HEK293T (cell line): ENCODE results near the gene UBE2R2.
A peak's percentile ranks its signal among the peaks of the same experiment; 100 is the strongest.

Source experiments
- CTCF ChIA-PET: fragments of 350-600 bp; formaldehyde crosslinking; extraction: SDS; loops from one replicate; lab custom pipeline; 2021; ENCODE audit warnings: antibody characterized with exemption, inconsistent platforms; lab: Yijun Ruan, JAX
- POLR2A ChIA-PET: fragments of 350-600 bp; formaldehyde crosslinking; extraction: SDS; loops from one replicate; lab custom pipeline; 2020; ENCODE audit warnings: antibody characterized with exemption, inconsistent platforms; lab: Yijun Ruan, JAX
- DNase-seq: peaks from one replicate; pipeline ENCODE4 v3.0.0; 2012; ENCODE audit warnings: mixed read lengths; ENCODE audit errors: extremely low spot score
- ARNT ChIP-seq: fragments of 450-650 bp; IDR thresholded peaks from 2 replicates; pipeline ENCODE4 v1.6.1; 2017; ENCODE audit warnings: mild to moderate bottlenecking
- BHLHE40 ChIP-seq: fragments of 450-650 bp; IDR thresholded peaks from 2 replicates; pipeline ENCODE4 v1.6.1; 2016; ENCODE audit warnings: mild to moderate bottlenecking, moderate library complexity, borderline replicate concordance
- CTBP1 ChIP-seq: fragments of 450-650 bp; IDR thresholded peaks from 2 replicates; pipeline ENCODE4 v1.6.1; 2016; ENCODE audit warnings: borderline replicate concordance
- ELF4 ChIP-seq: fragments of 450-650 bp; IDR thresholded peaks from 2 replicates; pipeline ENCODE4 v1.6.1; 2017; ENCODE audit warnings: antibody characterized with exemption
- FOXA1 ChIP-seq: fragments of 450-650 bp; IDR thresholded peaks from 2 replicates; pipeline ENCODE4 v1.6.1; 2016; ENCODE audit warnings: mild to moderate bottlenecking
- FOXK2 ChIP-seq: fragments of 450-650 bp; IDR thresholded peaks from 2 replicates; pipeline ENCODE4 v1.6.1; 2016; ENCODE audit warnings: mild to moderate bottlenecking
- FOXM1 ChIP-seq: fragments of 450-650 bp; IDR thresholded peaks from 2 replicates; pipeline ENCODE4 v1.6.1; 2017; ENCODE audit warnings: mild to moderate bottlenecking, borderline replicate concordance
- HDGF ChIP-seq: fragments of 450-650 bp; IDR thresholded peaks from 2 replicates; pipeline ENCODE4 v1.6.1; 2017; ENCODE audit warnings: antibody characterized with exemption, borderline replicate concordance
- L3MBTL2 ChIP-seq: fragments of 450-650 bp; conservative IDR thresholded peaks from 2 replicates; pipeline ENCODE4 v1.6.1; 2016; ENCODE audit warnings: mild to moderate bottlenecking
- LEF1 ChIP-seq: fragments of 450-650 bp; IDR thresholded peaks from 2 replicates; pipeline ENCODE4 v1.6.1; 2017; ENCODE audit warnings: mild to moderate bottlenecking, borderline replicate concordance
- NFRKB ChIP-seq: fragments of 450-650 bp; IDR thresholded peaks from 2 replicates; pipeline ENCODE4 v1.6.1; 2016; ENCODE audit warnings: mild to moderate bottlenecking, moderate library complexity
- SP1 ChIP-seq: fragments of 450-650 bp; IDR thresholded peaks from 2 replicates; pipeline ENCODE4 v1.6.1; 2017
- SUZ12 ChIP-seq: fragments of 450-650 bp; IDR thresholded peaks from 2 replicates; pipeline ENCODE4 v1.6.1; 2016; ENCODE audit warnings: mild to moderate bottlenecking
- TARDBP ChIP-seq: fragments of 450-650 bp; IDR thresholded peaks from 2 replicates; pipeline ENCODE4 v1.6.1; 2016
- ZNF384 ChIP-seq: fragments of 450-650 bp; IDR thresholded peaks from 2 replicates; pipeline ENCODE4 v1.6.1; 2016
- TF ChIP-seq, protein P1 (sequence below): fragments of 450-650 bp; IDR thresholded peaks from 2 replicates; pipeline ENCODE4 v1.6.1; 2016

UBE2R2 gene

GRCh38 chr9:33923998-33924701, 107.2 kb downstream of the UBE2R2 start:
- POLR2A ChIA-PET = interaction anchor here (1.3 kb wide), 1 partner anchor 125 kb away, joined by 3 read pairs; no protein-coding TSS in a partner anchor
- TF ChIP-seq LEF1 = no peak
- no peak for TF ChIP-seq FOXM1
- TF ChIP-seq FOXA1 = no peak
- TF ChIP-seq ARNT = no peak
- no peak for TF ChIP-seq ELF4
- TF ChIP-seq TARDBP = no peak
- TF ChIP-seq SP1 = no peak
- TF ChIP-seq L3MBTL2 = no peak
- TF ChIP-seq SUZ12 = no peak
- DNase-seq = no peak
- CTCF ChIA-PET = interaction anchor here (0.6 to 1.4 kb wide), 6 partner anchors 9 to 186 kb away, joined by 3 to 11 read pairs (median 4); no protein-coding TSS in a partner anchor

GRCh38 chr9:33924978-33925797, 108.2 kb downstream of the UBE2R2 start:
- POLR2A ChIA-PET = interaction anchor here (1.3 kb wide), 1 partner anchor 124 kb away, joined by 3 read pairs; no protein-coding TSS in a partner anchor
- peak; percentile 60 for DNase-seq
- TF ChIP-seq SUZ12 = no peak
- TF ChIP-seq TARDBP = no peak
- TF ChIP-seq CTBP1 = no peak
- TF ChIP-seq HDGF = no peak
- no peak for TF ChIP-seq ARNT
- no peak for TF ChIP-seq ZNF384
- no peak for TF ChIP-seq NFRKB
- no peak for TF ChIP-seq ELF4
- TF ChIP-seq BHLHE40 = no peak
- TF ChIP-seq, protein P1, sequence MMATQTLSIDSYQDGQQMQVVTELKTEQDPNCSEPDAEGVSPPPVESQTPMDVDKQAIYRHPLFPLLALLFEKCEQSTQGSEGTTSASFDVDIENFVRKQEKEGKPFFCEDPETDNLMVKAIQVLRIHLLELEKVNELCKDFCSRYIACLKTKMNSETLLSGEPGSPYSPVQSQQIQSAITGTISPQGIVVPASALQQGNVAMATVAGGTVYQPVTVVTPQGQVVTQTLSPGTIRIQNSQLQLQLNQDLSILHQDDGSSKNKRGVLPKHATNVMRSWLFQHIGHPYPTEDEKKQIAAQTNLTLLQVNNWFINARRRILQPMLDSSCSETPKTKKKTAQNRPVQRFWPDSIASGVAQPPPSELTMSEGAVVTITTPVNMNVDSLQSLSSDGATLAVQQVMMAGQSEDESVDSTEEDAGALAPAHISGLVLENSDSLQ = no peak
- TF ChIP-seq LEF1 = no peak
- TF ChIP-seq FOXM1 = no peak
- TF ChIP-seq SP1 = no peak

DNA sequence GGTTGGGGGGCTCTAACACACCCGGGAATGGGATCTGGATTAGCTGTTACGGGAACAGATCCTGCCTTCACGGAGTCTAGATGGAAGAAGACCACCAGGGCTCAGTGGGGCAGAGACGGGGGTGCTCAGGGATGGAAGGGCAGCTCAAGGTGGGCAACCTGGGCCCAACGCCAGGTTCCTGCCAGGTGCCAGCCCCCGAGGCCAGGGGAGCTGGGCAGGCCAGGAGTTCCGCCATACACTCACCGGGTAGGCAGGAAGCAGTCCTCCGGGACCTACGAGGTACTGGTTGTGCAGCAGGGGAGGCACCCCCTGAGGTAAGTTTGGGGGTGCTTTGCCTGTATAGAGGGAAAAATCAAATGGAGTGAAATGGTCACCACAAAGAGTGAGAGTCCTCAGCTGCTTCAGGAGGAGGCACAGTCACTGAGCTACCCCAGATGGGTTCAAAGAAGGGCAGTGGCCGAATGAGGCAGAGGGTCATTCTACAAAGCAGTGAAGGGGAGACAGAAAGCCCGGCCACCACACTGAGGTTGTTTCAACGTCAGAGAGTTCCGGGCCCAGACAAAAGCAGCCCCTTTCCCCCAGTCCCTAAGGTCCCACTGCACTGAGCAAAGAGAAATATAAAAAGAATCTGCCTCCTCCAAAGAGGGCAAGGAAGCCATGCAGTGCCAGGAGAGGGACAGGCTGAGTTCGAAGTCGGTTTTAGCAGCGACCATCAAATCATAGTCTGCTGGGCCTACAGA, 110.0 kb downstream of the UBE2R2 start:
- ChIA-PET POLR2A (no interaction called here), CTCF (no interaction called here)
- no peak for TF ChIP-seq ARNT
- TF ChIP-seq SP1 = no peak
- no peak for TF ChIP-seq ELF4
- no peak for TF ChIP-seq TARDBP
- TF ChIP-seq, protein P1 = no peak
- TF ChIP-seq NFRKB = no peak
- TF ChIP-seq BHLHE40 = no peak
- no peak for TF ChIP-seq FOXM1
- TF ChIP-seq HDGF = no peak
- TF ChIP-seq CTBP1 = no peak
- no peak for TF ChIP-seq FOXA1
- no peak for TF ChIP-seq FOXK2
- TF ChIP-seq LEF1 = no peak
- TF ChIP-seq ZNF384 = no peak
- no peak for TF ChIP-seq SUZ12
- DNase-seq = no peak

More at GRCh38 chr9:33924978-33925797, 108.2 kb downstream of the UBE2R2 start:
- CTCF ChIA-PET = interaction anchor here (0.6 to 1.4 kb wide), 8 partner anchors 9 to 376 kb away, joined by 3 to 11 read pairs (median 4); no protein-coding TSS in a partner anchor

- ChIA-PET CTCF (no interaction called here), POLR2A (no interaction called here)
- TF ChIP-seq BHLHE40 (no peak), CTBP1 (no peak), FOXA1 (no peak)
- DNase-seq = no peak
Measured at GRCh38 chr9:33927694-33928093, 110.7 kb downstream of the UBE2R2 start.

DNA sequence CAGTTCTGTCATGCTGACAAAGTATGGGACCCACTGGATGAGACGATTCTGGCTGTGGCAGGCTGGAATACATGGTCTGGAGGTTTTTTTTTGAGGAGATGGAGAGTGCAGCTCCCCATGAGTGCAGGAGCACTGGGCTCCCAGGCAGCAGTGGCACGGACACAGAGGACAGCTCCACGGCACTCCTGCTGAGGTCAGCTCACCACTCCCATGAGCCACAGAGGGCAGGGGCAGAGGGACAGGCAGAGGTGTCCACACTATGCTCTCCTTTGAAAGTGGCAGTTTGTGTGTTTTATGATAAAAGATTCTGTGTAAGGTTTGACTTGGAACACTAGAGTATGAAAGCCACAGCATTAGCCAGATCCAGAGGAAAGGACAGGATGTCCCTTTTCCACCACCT, 114.4 kb downstream of the UBE2R2 start:
- no peak for DNase-seq
- ChIA-PET POLR2A (no interaction called here), CTCF (no interaction called here)
- TF ChIP-seq FOXM1 = no peak
- TF ChIP-seq ELF4 = no peak
- TF ChIP-seq LEF1 = no peak
- TF ChIP-seq SP1 = no peak
- TF ChIP-seq ARNT = no peak
- no peak for TF ChIP-seq HDGF
- TF ChIP-seq, protein P1 = no peak
